GM21390 (cell line): Measurements from ENCODE around the gene RAPGEF1.

Source experiments
- ATAC-seq: cut with Tn5 transposase; IDR thresholded peaks from one replicate; pipeline ENCODE4 v1.9.1; 2021; ENCODE audit not compliant: unreplicated experiment

The RAPGEF1 gene

GRCh38 chr9:131708226-131709002 lies 31.5 kb downstream of the RAPGEF1 start:
- ATAC-seq = no peak

GRCh38 chr9:131707733-131708157 lies 32.1 kb downstream of the RAPGEF1 start:
- no peak for ATAC-seq

DNA sequence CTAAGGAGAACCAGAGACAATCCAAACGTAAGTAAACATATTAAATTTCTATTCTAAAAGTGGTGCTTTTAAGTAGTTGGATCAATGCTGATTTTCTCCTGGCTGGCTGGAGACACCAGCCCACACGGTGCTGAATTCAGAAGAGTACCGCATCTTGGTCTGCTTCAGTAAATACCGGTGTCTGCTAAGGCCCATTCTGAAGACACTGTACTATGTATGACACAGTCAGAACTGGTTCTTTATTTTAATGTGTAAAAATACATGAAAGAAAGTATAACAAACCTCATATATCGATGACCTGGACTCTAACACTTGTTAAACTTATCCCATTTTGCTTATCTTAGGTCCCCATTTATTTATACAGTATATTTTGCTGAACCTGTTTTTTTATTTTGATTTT lies 32.8 kb downstream of the RAPGEF1 start:
- ATAC-seq = no peak

DNA sequence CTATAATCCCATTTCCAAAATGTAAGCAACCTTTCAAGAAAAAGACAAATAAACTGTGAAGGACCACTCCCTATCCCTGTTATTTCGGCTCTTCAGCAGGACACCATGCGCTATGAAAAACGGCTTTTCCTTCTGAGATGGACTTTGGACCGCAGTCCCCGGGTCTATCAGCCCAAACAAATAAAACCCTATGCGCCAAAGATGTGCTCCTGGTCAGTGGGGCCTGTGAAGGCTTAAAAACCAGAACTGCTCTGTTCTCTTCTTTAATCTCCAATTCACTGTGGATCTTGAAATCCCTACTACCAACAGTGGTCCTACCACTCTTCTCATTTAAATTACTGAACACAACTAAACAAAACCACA lies 33.3 kb downstream of the RAPGEF1 start:
- ATAC-seq = no peak

GRCh38 chr9:131704988-131705387 lies 34.9 kb downstream of the RAPGEF1 start:
- no peak for ATAC-seq

DNA sequence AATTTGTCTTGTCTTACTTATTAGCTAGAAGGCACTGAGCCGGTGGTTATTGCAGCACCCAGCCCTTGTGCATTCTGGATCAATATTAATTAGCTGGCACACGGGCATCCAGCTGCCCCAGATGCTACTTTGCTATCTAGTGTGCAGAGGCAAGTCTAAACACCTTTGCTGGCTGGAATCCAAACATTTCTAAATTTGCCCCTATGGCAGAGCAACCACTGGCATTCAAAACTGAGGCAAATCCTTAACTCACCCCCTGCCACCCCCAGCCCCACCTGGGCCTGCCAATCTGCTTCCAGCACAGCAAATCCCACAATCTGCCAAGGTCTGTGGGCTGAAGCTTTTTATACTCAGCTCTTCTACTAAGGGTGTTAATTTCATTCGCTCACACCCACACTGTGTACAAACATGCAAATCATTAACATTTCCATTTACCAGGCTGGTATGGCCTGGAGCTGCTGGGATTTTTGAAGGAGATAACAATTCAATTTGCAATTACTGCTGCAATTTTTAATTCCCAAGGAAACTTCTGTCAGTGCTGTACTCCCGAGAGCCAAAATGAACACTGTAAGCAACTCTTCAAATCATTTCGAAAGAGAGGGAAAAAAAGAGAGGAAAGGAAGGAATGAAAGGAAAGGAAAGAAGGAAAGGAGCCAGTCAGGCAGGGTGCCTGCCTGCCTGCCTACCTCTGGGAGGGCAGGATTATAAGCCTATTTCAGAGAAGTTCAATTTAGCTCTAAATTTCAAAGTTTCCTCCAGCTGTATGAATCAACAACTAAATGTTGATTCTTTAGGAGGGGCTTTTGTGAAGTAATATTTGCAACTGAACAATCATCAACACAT lies 35.5 kb downstream of the RAPGEF1 start:
- ATAC-seq = no peak

- no peak for ATAC-seq
Observed at GRCh38 chr9:131703697-131704096, 36.2 kb downstream of the RAPGEF1 start.

- ATAC-seq = no peak
Observed at GRCh38 chr9:131702911-131703310, 37.0 kb downstream of the RAPGEF1 start.

DNA sequence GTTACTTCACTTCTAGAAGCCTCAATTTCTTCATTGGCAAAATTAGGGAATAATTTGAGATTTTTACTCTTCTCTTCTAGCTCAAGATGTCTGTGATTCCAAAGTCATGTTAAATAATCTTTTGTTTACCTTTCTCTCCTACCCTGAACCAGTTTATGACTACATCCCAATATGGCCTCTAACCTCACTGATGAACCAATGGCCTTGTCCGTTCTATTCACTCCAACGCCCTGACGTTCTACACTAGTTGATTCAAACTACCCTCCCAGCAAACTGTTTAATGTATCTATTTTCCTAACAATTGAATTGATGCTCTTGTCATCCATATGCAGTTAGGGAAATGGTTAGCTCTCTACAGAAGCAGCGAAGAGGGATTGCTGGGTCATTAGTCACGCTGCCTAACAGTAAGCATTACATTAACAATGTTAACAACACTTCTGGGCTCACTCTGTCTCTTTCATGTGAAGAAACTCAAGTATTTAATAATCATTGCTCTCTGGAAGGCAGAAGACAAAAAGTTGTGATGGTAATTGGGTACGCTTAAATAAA lies 38.0 kb downstream of the RAPGEF1 start:
- ATAC-seq = no peak

DNA sequence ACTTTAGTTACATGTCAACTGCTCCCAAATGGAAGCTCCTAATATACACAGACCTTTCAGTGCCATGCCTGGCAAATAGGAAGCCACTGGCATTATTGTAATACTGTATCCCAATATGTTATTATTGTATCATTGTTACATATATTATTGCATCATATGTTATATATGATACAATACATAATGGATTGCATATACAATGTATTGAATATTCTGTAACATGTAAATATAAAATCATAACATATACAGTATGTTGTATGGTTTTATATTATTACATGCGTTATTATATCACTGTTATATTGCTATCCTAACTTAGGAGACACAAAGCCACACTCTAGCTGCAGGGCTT lies 38.5 kb downstream of the RAPGEF1 start:
- ATAC-seq = no peak

- no peak for ATAC-seq
Observed at GRCh38 chr9:131700765-131701435, 39.0 kb downstream of the RAPGEF1 start.

DNA sequence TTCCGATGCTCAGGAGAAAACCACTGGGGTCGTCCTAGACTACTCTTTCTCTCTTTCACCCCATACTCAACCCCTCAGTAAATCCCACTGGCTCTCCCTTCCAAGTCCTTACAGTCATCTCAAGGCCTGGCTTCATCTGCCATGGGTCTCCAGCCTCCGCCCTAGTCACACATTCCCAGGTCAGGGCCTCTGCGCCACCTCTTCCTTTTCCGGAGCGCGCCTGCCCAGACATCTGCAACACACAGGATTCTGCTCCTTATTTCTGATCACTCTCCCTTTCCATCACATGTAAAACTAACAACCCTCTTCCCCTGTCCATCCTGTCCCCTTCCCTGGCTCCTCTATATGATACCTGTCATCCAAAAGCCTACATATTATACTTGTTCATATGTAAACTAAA lies 39.8 kb downstream of the RAPGEF1 start:
- no peak for ATAC-seq

DNA sequence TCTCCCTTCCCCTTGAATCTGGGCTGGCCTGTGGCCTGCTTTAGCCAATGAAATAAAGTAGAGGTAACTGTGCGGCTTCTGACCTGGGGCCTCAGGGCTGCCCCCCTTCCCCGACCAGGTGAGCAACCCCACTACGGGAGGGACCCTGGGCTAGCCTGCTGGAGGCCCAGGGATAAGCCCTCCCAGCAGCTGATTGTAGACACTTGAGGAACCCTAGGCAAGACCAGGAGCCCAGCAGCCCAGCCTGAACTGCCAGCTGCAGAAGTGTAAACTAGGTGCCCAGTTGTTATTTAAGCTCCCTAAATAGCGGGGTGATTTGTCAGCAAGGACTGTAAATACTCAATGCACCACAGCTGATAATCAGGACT lies 41.3 kb downstream of the RAPGEF1 start:
- no peak for ATAC-seq

GRCh38 chr9:131697908-131698617 lies 41.8 kb downstream of the RAPGEF1 start:
- no peak for ATAC-seq

DNA sequence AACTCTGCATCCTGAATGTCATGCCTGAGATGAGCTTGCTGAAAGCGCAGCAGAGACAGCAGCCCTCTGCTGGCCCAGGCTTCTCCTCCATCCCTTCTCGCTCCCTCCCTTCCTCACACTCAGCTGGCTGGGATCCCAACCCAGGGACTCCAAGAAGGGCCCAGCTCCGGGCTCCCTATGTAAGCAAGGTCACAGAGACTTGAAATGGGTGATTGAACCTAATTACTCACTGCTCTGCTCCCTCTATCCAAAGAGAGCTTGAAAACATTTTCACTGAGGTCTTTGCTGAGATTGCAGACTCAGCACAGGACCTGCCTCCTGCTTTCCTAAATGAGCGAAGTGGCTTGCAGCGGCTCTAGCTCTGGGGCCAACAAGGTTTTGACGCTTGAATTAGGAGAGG lies 42.8 kb downstream of the RAPGEF1 start:
- no peak for ATAC-seq

DNA sequence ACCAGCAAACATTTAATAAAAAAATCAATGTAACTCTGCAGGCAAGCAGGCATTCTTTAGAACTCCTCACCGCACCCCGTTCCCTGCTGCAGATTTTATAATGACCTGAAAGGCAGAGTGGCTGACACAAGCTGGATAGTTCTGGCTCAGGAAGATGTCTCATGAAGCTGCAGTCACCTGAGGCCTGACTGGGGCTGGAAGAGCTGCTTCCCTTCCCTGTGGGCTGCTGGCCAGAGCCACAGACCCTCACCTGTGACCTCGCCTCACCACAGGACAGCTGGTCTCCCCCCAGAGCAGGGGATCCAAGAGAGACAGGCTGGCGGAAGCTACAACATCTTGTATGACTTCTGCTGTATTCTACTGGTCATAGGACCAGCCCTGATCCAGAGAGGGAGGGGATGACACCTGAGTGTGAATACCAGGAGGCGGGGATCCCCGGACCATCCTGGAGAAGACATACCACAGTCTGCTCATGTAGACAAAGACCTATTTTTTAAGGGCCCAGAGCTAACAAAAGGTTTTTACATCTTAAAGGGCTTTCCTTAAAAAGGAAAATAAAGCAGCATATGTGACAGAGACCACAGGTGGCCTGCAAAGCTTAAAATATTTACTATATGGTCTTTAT lies 43.9 kb downstream of the RAPGEF1 start:
- ATAC-seq = no peak

GRCh38 chr9:131695366-131695765 lies 44.5 kb downstream of the RAPGEF1 start:
- ATAC-seq = no peak

- ATAC-seq = no peak
Observed at GRCh38 chr9:131693651-131694597, 46.0 kb downstream of the RAPGEF1 start.
